C4-2B (cell line): ENCODE results near the gene UFD1.

Experiments
- H3K27ac ChIP-seq: fragments of 450-650 bp; 2 replicates; pipeline ENCODE4 v1.5.1; 2017
- ZFX ChIP-seq: fragments of 450-650 bp; IDR thresholded peaks from 2 replicates; pipeline ENCODE4 v1.6.1; 2017
- TF ChIP-seq, protein P1 (sequence below): fragments of 450-650 bp; conservative IDR thresholded peaks from 2 replicates; pipeline ENCODE4 v1.5.1; 2017; ENCODE audit warnings: mild to moderate bottlenecking

UFD1 gene

GRCh38 chr22:19478901-19479354 lies at the start of gene UFD1:
Gene UFD1, minus strand, starts transcription at chr22:19479193. Its CDS starts 108 bp downstream, at chr22:19479085.
- peak; percentile 80; the same call in 1 of the 2 replicates for TF ChIP-seq ZFX
- TF ChIP-seq, protein P1, sequence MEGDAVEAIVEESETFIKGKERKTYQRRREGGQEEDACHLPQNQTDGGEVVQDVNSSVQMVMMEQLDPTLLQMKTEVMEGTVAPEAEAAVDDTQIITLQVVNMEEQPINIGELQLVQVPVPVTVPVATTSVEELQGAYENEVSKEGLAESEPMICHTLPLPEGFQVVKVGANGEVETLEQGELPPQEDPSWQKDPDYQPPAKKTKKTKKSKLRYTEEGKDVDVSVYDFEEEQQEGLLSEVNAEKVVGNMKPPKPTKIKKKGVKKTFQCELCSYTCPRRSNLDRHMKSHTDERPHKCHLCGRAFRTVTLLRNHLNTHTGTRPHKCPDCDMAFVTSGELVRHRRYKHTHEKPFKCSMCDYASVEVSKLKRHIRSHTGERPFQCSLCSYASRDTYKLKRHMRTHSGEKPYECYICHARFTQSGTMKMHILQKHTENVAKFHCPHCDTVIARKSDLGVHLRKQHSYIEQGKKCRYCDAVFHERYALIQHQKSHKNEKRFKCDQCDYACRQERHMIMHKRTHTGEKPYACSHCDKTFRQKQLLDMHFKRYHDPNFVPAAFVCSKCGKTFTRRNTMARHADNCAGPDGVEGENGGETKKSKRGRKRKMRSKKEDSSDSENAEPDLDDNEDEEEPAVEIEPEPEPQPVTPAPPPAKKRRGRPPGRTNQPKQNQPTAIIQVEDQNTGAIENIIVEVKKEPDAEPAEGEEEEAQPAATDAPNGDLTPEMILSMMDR = no peak
- peak within 1 kb of the TSS; percentile 90 for H3K27ac ChIP-seq

GRCh38 chr22:19527861-19528417 lies 48.9 kb upstream of the UFD1 start:
- no peak for TF ChIP-seq ZFX
- TF ChIP-seq, protein P1 = no peak
- no peak overlapping the region for H3K27ac ChIP-seq

GRCh38 chr22:19527321-19527721 lies 48.3 kb upstream of the UFD1 start:
- no peak overlapping the region for H3K27ac ChIP-seq
- TF ChIP-seq, protein P1 = no peak
- no peak for TF ChIP-seq ZFX

DNA sequence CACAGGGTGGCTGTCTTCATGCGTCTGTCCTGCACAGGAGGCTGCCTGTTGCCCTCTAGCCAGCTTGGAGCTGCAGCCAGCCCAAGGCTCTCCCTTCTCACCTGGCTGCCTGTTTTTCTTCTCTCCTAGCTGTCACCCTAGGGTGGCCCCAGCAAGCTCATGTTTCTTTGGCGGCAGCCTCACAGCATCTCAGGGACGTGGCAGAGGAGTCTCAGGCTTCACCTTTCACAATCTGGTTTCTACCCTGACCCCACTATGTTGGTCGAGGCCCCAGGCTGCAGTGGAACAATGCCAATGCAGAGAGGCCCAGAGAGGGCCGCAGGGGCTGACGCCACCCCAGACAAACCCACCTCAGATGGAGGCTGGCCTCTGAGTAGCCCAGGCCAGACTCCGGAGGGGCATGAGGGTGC lies 47.7 kb upstream of the UFD1 start:
- H3K27ac ChIP-seq = no peak overlapping the region
- TF ChIP-seq ZFX = no peak
- TF ChIP-seq, protein P1 = no peak

GRCh38 chr22:19526076-19526701 lies 47.2 kb upstream of the UFD1 start:
- H3K27ac ChIP-seq = no peak overlapping the region
- TF ChIP-seq, protein P1 = no peak
- TF ChIP-seq ZFX = no peak

- H3K27ac ChIP-seq = no peak overlapping the region
- TF ChIP-seq ZFX = no peak
- TF ChIP-seq, protein P1 = no peak
Measured at GRCh38 chr22:19525666-19526065, 46.7 kb upstream of the UFD1 start.

DNA sequence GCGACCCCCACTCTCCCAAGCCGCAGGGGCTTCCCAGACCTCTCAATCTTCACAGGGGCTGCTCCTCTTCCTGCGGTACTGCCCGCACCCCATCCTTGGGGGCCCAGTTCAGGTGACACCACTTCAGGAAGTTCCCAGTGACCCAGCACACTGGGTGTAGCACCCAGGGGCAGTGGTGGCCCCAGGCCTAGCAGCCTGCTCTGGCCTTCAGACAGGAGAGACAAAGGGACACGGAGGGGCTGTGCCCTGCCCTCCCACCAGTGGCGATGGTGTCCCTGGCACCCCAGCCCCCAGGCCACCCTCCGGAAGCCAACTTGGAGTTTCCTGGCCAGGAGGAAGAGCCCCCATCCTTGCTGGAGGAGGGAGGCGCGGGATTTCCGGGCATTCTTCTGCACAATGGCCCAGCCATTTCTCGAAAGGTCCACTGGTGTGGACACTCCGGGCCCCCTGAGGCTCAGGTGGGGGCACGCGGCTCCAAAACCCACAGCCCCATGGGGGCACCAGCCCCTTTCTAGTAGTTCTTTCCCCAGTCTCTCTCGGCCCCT lies 46.2 kb upstream of the UFD1 start:
- no peak for TF ChIP-seq ZFX
- TF ChIP-seq, protein P1 = no peak
- no peak overlapping the region for H3K27ac ChIP-seq
